DMS114 treated with DMSO at 0.1 percent for 48 hours (cell line): Measurements from ENCODE around the gene THOC5.
"Not testable (repeated sequence)": the region's sequence is repeated elsewhere in the genome, so short reads cannot be mapped to it uniquely, and the experiment has no call there.

Experiments used
- DNase-seq: peaks from one replicate; lab custom pipeline; 2025; ENCODE audit not compliant: unreplicated experiment; lab: John Stamatoyannopoulos, UW

THOC5 gene

GRCh38 chr22:29563652-29564460 lies 10.3 kb upstream of the THOC5 start:
- DNase-seq: no peak

- DNase-seq: no peak
Observed at GRCh38 chr22:29559853-29560252, 6.3 kb upstream of the THOC5 start.

- DNase-seq: no peak
Observed at GRCh38 chr22:29559030-29559429, 5.5 kb upstream of the THOC5 start.

GRCh38 chr22:29555065-29555644 lies 1.6 kb upstream of the THOC5 start:
- DNase-seq: no peak

DNA sequence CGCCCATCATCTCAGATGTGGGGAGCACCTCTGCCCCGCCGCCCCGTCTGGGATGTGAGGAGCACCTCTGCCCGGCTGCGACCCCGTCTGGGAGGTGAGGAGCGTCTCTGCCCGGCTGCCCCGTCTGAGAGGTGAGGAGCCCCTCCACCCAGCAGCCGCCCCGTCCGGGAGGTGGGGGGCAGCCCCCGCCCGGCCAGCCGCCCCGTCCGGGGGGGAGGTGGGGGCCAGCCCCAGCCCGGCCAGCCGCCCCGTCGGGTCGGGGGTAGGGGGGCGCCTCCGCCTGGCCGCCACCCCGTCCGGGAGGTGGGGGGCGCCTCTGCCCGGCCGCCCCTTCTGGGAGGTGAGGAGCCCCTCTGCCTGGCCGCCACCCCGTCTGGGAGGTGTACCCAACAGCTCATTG lies 1.2 kb downstream of the THOC5 start:
- not testable (repeated sequence) for DNase-seq

- no peak for DNase-seq
Observed at GRCh38 chr22:29550005-29550404, 3.6 kb downstream of the THOC5 start.

DNA sequence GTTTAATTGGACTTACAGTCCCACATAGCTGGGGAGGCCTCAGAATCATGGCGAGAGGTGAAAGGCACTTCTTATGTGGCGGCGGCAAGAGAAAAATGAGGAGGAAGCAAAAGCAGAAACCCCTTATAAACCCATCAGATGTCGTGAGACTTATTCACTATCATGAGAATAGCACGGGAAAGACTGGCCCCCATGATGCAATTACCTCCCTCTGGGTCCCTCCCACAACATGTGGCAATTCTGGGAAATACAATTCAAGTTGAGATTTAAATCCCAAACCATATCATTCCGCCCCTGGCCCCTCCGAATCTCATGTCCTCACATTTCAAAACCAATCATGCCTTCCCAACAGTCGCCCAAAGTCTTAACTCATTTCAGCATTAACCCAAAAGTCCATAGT lies 8.5 kb downstream of the THOC5 start:
- DNase-seq: not testable (repeated sequence)

DNA sequence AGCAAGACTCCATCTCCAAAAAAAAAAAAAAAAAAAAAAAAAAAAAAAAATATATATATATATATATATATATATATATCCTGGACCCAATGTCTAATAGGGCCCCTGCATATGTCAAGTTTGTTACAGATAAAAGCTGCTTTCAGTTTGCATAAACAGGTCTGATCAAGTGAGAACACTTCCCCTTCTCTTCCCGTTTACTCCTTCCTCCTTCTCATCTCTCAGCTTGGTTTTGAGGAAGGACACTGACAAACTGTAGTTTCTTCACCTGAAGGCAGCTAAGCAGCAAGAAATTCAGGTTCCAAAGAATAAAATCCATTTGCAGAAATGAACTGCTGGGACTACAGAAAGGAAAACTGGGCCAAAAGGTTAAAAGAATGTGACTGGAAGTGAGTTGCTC lies 11.7 kb downstream of the THOC5 start:
- DNase-seq: no peak

DNA sequence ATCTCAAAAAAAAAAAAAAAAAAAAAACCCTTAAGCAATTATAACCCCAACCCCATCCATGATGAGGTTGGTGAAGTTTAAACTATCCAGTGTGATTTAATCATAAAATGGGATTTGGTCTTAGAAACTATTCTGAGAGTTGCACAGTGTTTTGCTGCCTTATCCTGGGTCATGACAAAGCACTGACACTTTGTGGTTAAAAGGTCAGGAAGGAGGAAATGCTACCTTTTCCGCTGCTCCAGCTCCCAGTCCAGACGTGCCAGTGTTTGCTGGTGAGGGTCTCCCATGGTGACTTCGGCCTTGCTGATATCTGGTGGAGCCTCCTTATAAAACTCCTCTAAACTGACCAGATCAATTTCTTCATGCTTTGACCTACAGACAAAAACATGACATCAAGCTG lies 14.5 kb downstream of the THOC5 start:
- no peak for DNase-seq

DNA sequence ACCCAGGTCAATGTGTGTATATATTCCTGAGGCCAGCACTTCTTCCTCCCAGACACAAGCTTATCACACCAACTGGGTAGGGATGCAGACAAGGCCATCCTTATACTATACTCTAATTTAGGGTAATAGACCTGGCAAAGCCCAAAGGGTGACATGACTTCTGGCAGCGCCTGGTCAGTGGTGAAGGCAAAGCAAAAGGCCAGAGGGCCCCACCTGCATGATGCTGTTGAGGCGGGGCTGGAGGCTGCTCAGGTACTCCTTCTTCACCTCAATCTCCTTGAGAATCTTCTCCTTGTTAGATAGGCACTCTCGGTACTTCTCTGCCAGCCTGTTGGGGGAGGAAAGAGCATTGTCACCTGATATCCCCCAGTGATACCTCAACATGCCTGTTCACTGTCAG lies 17.1 kb downstream of the THOC5 start:
- DNase-seq: no peak

DNA sequence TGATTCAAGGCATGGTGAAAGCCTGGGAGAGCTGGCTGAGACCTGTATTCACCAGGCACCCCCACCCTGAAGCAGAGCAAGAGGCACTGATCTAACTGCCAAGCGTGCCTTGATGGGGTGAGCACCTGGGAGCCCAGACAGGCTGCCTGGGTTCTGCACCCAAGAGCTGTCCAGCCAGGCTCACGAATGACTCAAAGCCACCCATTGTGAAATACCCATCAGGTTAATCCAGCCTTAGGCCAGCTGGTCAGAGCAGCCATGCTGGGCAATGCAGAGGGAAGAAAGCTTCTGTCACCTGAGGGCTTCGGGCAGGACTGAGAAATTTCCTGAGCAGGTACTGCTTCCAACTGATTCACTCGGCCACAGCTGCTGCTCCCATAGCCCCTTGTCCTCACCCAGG lies 22.1 kb downstream of the THOC5 start:
- DNase-seq: no peak

GRCh38 chr22:29530716-29531115 lies 22.8 kb downstream of the THOC5 start:
- DNase-seq: no peak

GRCh38 chr22:29528144-29528543 lies 25.4 kb downstream of the THOC5 start:
- DNase-seq: no peak

GRCh38 chr22:29524442-29525191 lies 28.9 kb downstream of the THOC5 start:
- DNase-seq: no peak

DNA sequence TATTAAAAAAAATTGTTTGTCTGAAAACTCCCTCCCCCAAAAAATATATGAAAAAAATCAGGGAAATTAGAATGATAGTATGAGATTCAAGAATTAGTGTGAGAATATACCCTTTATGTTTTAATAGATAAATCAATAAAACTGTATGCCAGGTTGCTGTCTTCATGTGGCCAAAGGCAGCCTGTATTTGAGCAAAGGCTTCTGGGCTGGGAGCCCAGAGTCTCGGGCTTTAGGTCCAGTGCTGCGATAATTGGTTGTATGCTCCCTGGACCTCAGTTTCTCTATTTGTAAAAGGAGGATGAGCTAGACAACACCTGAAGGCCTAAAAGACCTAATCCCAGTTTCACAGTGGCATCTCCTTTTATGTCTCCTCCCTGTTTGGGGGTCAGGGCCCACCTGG lies 29.8 kb downstream of the THOC5 start:
- DNase-seq: no peak

- no peak for DNase-seq
Observed at GRCh38 chr22:29521526-29521925, 32.0 kb downstream of the THOC5 start.

GRCh38 chr22:29520851-29521250 lies 32.7 kb downstream of the THOC5 start:
- no peak for DNase-seq

- no peak for DNase-seq
Observed at GRCh38 chr22:29519996-29520395, 33.6 kb downstream of the THOC5 start.

GRCh38 chr22:29518427-29518826 lies 35.1 kb downstream of the THOC5 start:
- no peak for DNase-seq

- DNase-seq: no peak
Observed at GRCh38 chr22:29517215-29517908, 36.2 kb downstream of the THOC5 start.

DNA sequence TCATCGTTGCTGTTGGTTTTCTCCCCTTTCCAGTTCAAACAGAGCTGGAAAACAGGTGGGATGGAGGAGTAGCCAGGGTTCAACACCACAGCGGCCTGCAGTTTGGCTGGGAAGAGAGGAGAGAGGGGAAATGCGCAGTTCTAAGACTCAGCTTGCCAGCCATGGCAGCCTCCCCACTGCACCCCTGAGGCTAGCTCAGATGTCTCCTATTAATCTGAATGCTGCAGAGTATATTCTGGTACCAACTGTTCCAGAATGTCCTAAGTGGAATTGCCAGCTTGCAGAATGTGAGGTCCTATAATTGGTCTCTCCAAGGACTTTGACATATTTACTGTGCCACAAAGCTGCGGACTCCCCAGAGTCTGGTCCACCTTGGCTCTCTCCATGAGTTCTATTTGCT lies 41.5 kb downstream of the THOC5 start:
- DNase-seq: no peak
